Lung (tissue), 12 donors: Measurements from ENCODE around the gene MAP3K4. TPM values are rescaled to one million over a fixed set of nuclear protein-coding genes. Genes with fewer than 3 reads are reported as not detected.

ENCODE experiments used
- ATAC-seq: fragments of 200-7000 bp; cut with Tn5 transposase; one replicate; pipeline ENCODE4 v1.9.1; 2020; ENCODE audit warnings: moderate number of reproducible peaks; ENCODE audit not compliant: insufficient read depth, low FRiP score
- DNase-seq, 3 donors: peaks; one replicate each; pipeline ENCODE4 v3.0.0-alpha.2; 2013 to 2017
- H3K27ac ChIP-seq, 2 donors: one replicate each; pipeline ENCODE4 v1.5.1; 2013; ENCODE audit warnings: mild to moderate bottlenecking in 2 of 2, moderate library complexity in 2 of 2, control low read depth in 1 of 2, inconsistent platforms in 1 of 2, low read depth in 1 of 2, low read length in 1 of 2
- H3K27me3 ChIP-seq, 3 donors: one replicate each; pipeline ENCODE4 v1.5.1; 2013; ENCODE audit warnings: low read length in 2 of 3; ENCODE audit not compliant: control insufficient read depth in 3 of 3, insufficient read depth in 3 of 3
- H3K36me3 ChIP-seq, 4 donors: one replicate each; pipeline ENCODE4 v1.5.1; 2013; ENCODE audit warnings: low read length in 4 of 4, mild to moderate bottlenecking in 1 of 4, moderate library complexity in 1 of 4; ENCODE audit not compliant: control insufficient read depth in 4 of 4, insufficient read depth in 4 of 4
- H3K4me1 ChIP-seq, 5 donors: one replicate each; pipeline ENCODE4 v1.5.1; 2013; ENCODE audit warnings: low read length in 5 of 5, mild to moderate bottlenecking in 2 of 5, moderate library complexity in 1 of 5; ENCODE audit not compliant: control insufficient read depth in 5 of 5, insufficient read depth in 5 of 5
- H3K4me3 ChIP-seq: one replicate; pipeline ENCODE4 v1.5.1; 2013; ENCODE audit warnings: mild to moderate bottlenecking, control low read depth, moderate library complexity
- H3K9ac ChIP-seq, 2 donors: one replicate each; pipeline ENCODE4 v1.5.1; 2013; ENCODE audit warnings: low read length in 2 of 2, control low read depth in 1 of 2; ENCODE audit not compliant: insufficient read depth in 1 of 2
- H3K9me3 ChIP-seq, 4 donors: one replicate each; pipeline ENCODE4 v1.5.1; 2013; ENCODE audit warnings: low read length in 3 of 4, mild to moderate bottlenecking in 1 of 4, moderate library complexity in 1 of 4; ENCODE audit not compliant: control insufficient read depth in 4 of 4, insufficient read depth in 3 of 4
- CTCF ChIP-seq: IDR thresholded peaks from 2 replicates; pipeline ENCODE4 v1.5.1; 2012; ENCODE audit warnings: mild to moderate bottlenecking; ENCODE audit errors: control extremely low read depth, extremely low read depth
- WGBS, 2 donors: extraction: QIAGEN DNeasy Blood & Tissue Kit; methylation state at CpG; one replicate each; pipeline ENCODE4 v1.1.7; 2013; 5-methylcytosine and 5-hydroxymethylcytosine counted together
- polyA plus RNA-seq, 2 donors: library from polyadenylated mRNA; stranded (reverse); fragments of 200-250 nt; gene quantifications; one replicate each; pipeline ENCODE4 v1.2.1, GENCODE V29; 2013
- total RNA-seq, 2 donors: library from RNA; depleted of rRNA in 1 of 2; stranded (reverse); fragments of >200 nt in 1 of 2; gene quantifications; one replicate each; pipeline ENCODE4 v1.2.1, GENCODE V29; 2014 to 2021
- donor health status: control.
- donor health status: control.
- donor health status: Bipolar disorder and iron deficiency.
- donor health status: healthy.
- donor health status: DM: yes; HTN: yes; CAD: no.

Gene MAP3K4
- total and polyA plus RNA-seq, 4 donors: 8.6 to 56.8 (median 29.9) TPM

DNA sequence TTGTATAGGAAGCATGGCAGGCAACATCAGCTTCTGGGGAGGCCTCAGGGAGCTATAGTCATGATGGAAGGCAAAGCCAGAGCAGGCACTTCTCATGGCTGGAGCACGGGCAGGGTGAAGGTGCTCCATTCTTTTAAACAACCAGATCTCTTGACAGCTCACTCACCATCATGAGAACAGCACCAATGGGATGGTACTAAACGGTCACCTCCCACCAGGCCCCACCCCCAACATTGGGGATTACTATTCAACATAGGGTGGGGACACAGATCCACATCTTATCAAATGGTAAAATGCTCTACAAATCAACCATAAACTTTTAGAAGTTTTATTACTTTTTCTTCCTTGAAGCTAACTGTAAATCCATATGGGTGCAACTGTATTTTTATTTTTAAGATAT is 61.5 kb downstream of the MAP3K4 start:
- TF ChIP-seq CTCF: no peak
- 93 to 97% methylated on average over 2 of the region's 2 CpGs for WGBS, 2 donors
- DNase-seq (no peak), ATAC-seq (no peak)
- Histone ChIP-seq H3K27me3 (no peaks in the 10 kb centered on the region), H3K4me1 (peaks cover 0 to 6% (median 0%) of the 10 kb centered on the region in 5 donors), H3K9me3 (no peaks in the 10 kb centered on the region), H3K27ac (no peak overlapping the region), H3K4me3 (no peak overlapping the region), H3K9ac (no peak overlapping the region), H3K36me3 (peaks cover 0 to 10% (median 5%) of the 10 kb centered on the region in 4 donors)

- ATAC-seq: no peak
- TF ChIP-seq CTCF: no peak
- peaks cover 0 to 6% (median 0%) of the 10 kb centered on the region in 5 donors for H3K4me1 ChIP-seq
- no peak overlapping the region for H3K4me3 ChIP-seq
- no peak overlapping the region for H3K27ac ChIP-seq
- no peaks in the 10 kb centered on the region for H3K27me3 ChIP-seq
- H3K9ac ChIP-seq: no peak overlapping the region
- H3K36me3 ChIP-seq: peaks cover 0 to 3% (median under 1%) of the 10 kb centered on the region in 4 donors
- H3K9me3 ChIP-seq: no peaks in the 10 kb centered on the region
- DNase-seq: no peak
These were observed 63.3 kb downstream of the MAP3K4 start for GRCh38 chr6:161054876-161055275.

DNA sequence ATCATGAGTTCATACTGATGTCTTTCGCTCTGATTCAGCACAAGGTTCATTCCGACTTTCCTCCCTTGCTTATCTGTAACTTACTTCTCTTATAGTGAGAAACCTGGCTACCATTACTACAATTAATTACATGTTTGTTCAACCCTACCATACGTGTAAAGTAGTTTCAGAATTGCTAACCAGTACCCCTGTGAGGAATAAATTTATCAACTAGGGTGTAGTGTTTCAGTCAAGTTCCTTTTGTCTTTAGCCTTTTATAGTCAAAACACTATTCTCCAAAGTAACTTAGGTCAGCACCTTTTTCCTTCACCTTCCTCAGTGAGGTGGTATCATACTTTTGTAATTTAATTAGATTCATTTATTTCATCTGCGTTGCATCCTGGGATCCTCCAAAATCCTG is 64.9 kb downstream of the MAP3K4 start:
- Histone ChIP-seq H3K9me3 (no peaks in the 10 kb centered on the region), H3K4me1 (peaks cover 0 to 6% (median 0%) of the 10 kb centered on the region in 5 donors), H3K27ac (no peak overlapping the region), H3K27me3 (no peaks in the 10 kb centered on the region), H3K9ac (no peak overlapping the region), H3K36me3 (peaks cover 0 to 3% (median under 1%) of the 10 kb centered on the region in 4 donors), H3K4me3 (no peak overlapping the region)
- 94 to 95% methylated on average over 4 of the region's 4 CpGs for WGBS, 2 donors
- ATAC-seq (no peak), DNase-seq (no peak)
- no peak for TF ChIP-seq CTCF
